Stimulated activated CD8-positive, alpha-beta memory T cell treated with anti-CD3 and anti-CD28 coated beads, Interleukin-15, amount 100 ng/mL, for 48 hours (primary cell): ENCODE data around the gene GLIPR2.
"Not testable (repeated sequence)": the region's sequence is repeated elsewhere in the genome, so short reads cannot be mapped to it uniquely, and the experiment has no call there.

ENCODE experiments used
- DNase-seq, 2 donors: peaks; one replicate each; pipeline ENCODE4 v3.0.0-alpha.2; 2020; ENCODE audit warnings: low read depth in 2 of 2

GLIPR2 gene

DNA sequence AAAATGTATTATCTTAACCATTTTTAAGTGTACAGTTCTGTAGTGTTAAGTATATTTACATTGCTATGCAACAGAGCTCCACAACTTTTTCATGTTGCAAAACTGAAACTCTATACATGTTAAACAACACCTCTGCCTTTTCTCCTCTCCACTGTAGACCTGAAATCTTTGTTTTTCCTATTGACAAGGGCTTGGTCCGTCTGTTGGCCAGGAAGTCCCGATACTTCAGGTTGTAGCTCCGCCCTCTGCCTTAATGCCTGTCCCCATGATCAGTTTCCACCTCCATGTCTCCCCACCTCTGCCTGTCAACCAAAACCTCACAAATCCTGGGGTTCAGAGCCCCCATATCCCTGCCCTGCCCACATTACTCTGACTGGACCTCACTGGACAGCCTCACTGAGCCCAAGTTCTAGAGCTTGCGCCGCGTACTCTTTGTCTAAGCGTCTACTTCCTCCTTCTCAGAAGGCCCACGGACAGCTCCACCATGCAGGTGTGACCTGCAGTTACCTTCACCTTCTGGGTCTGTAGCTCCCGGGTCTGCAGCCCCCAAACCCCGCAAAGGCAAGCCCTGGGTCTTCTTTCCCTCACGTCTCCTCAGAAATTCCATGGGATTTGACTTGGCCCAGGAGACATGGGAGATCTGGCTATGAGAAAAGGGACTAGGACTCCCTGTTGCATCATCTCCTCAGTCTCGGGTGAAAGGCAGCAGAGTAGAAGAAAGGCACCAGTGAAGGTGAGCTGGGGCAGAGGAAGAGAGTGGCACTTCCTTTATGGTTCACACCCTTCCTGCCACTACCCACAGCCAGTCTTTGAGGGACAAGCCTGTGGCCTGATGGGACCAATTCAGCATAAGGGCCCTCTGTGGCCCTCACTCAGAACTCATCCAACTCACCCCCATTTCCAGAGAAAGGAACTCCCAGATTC is 8.0 kb downstream of the GLIPR2 start:
- no peak for DNase-seq

DNA sequence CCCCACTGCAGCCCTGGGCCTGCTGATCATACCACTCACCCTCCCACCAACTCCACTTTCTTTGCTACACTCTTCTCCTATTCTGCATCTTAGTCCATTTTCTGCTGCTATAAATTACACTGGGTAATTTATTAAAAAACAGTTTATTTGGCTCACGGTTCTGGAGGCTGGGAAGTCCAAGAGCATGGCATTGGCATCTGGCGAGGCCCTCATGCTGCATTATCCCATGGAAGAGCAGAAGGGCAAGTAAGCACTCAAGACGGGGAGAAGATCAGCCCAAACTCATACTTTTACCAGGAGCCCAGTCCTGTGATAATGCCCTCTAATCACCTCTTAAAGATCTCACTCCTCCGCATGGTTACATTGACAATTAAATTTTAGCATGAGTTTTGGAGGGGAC is 9.4 kb downstream of the GLIPR2 start:
- DNase-seq: no peak

DNA sequence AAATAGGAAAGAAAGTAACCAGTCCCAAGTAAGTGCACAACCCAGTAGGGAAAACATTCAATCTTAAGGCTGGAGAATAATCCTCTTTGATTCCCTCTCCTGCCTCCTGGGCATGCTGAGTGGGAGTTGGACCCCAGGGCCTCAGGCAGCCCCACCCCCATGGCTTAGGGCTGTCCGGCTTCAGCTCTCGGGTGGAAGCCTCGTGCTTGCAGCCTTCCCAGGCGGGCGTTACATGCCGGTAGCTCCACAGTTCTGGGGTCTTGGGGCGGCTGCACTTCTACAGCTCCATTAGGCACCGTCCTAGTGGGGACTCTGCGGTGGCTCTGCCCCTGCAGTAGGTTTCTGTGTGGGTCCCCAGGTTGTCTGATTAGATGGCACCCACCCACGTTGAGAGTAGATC is 10.1 kb downstream of the GLIPR2 start:
- DNase-seq: no peak

DNA sequence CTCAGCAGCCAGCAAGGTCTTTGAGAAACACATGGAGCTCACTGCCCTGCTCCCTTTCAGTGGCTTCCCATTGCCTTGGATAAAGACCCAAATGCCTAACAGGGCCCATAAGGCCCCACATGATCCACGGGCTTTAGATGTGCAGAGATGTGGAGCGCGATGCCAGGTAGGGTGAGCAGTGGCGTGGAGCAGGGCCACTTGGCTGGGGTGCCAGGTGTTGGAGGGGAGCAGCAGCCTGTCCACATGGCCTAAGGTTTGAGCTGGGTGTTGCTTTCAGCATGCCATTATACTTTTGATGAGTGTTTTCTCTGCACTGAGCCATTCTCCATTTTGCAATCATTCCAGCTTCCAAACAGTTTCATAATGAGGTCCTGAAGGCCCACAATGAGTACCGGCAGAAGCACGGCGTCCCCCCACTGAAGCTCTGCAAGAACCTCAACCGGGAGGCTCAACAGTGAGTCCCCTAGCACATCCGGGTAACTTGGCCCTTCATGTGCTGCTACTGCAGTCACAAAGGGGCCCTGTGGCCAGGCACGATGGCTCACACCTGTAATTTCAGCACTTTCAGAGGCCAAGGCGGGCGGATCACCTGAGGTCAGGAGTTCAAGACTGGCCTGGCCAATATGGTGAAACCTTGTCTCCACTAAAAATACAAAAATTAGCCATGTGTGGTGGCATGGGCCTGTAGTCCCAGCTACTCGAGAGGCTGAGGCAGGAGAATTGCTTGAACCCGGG is 11.1 kb downstream of the GLIPR2 start:
- DNase-seq: no peak

DNA sequence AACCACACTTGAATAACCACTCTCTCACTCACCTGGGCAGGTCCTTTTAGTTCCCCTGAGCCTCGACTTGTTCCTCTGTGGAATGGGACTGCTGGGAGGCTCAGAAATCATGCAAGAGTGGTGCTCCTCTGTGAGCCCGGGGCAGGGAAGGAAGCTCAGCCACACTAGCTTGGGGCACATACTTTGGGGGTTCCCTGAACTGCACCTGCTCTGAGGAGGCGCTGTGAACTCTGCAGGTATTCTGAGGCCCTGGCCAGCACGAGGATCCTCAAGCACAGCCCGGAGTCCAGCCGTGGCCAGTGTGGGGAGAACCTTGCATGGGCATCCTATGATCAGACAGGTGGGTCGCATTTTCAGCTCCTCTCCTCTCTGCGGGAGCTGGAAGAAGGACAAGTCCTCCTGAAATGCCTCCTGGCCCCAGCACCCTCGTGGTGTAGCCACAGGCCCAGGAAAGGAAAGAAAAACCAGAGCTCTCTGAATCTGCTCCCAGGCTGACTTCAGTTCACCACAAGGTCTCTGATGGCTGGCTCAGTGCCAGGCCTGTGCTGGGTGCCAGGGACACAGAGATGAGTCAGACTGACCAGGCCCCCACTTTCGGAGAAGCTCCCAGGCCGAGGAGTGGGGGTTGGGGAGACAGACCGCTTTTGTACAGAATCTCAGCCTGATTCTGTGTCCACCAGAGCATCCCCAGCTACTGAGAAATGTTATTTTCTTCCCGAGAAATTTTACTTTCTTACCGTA is 11.9 kb downstream of the GLIPR2 start:
- peak; percentile 74 to 79 for DNase-seq

DNA sequence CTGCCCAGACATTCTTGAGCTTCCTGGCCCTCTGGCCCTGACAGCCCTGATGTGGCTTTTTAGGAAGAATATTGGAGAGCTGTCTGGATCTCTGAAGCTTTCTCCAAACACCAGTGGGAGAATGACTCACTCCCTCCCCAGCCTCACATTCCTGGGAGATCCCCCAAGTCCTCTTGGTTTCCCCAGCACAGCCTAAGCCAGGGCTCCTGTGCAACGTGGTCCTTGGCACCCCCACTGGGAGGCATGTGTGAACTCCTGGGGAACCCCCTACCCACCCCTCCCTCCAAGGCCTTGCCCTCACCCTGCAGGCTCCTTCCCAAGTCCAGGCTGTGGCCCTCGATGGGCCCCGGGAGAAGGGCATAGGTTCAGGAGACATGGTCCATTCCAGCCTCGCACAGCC is 12.7 kb downstream of the GLIPR2 start:
- no peak for DNase-seq

DNA sequence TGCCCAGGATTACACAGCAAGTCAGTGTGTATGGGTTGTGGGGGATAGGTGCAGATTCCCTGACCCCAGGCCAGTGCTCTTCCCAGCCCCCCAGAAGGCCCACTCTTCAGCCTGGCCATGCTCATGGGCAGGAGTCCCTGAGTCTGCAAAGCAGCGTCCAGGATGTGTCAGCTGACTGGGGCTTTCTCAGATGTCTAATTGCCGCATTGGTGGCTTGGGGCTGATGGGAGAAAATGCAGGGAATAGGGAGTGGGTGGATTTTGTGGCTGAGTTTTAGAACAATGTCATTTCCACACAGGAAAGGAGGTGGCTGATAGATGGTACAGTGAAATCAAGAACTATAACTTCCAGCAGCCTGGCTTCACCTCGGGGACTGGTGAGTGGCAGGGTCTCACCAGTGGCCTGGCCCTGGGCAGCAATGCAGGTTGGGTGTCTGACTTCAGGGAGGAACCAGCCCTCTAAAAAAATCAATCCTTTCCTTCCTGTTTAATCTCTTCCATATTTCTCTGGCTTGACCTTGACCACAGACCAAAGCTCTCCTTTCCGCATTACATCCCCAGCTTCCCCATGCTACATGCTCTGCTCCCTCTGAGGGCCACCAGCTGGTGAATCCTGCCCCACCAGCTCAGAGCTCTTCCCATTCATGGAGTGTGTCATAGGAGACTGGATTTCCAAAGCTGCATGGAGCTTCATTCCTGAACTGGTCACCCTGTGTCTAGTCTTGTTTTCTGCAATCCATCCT is 14.2 kb downstream of the GLIPR2 start:
- no peak for DNase-seq

DNA sequence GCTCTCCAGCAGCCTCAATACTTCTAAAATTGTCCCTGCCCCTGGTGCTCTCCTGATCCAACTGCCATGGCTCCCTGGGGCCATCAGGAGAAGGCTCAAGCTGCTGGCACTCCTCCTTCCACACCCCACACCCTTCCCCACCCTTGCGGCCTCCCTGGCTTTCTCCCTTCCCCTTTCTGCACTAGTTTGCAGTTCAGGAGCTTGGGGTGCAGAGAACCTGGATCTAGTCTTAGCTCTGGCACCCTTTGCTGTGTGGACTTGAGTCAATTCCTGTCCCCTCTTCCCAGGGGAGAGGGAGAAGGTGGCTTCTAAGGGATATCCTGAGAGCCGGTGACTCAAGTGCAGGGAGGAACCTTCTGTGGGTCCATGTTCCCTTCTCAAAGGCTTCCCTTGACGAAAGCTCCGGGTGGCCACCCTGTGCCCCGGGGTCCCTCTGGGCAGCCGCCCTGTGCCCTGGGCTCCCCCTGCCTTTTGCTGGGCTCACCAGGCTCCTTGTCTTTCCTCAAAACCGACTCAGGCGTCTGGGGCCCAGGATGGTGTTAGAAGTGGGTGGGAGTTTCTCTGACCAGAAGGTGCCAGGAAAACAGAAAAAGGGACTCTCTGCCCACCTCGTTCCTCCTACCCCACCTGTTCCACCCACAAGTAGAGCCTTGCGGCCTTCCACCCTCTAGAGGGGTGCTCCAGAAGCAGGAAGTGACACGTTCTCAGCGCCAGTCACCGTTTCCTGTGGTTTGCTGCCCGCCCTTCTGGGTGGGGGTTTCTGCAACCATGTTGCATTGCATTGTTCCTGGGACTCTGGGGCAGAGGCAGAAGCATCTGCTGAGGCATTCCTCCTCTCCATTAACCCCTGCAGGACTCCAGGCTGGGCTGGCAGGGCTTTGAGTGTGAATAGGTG is 15.0 kb downstream of the GLIPR2 start:
- DNase-seq: peak; percentile 85

DNA sequence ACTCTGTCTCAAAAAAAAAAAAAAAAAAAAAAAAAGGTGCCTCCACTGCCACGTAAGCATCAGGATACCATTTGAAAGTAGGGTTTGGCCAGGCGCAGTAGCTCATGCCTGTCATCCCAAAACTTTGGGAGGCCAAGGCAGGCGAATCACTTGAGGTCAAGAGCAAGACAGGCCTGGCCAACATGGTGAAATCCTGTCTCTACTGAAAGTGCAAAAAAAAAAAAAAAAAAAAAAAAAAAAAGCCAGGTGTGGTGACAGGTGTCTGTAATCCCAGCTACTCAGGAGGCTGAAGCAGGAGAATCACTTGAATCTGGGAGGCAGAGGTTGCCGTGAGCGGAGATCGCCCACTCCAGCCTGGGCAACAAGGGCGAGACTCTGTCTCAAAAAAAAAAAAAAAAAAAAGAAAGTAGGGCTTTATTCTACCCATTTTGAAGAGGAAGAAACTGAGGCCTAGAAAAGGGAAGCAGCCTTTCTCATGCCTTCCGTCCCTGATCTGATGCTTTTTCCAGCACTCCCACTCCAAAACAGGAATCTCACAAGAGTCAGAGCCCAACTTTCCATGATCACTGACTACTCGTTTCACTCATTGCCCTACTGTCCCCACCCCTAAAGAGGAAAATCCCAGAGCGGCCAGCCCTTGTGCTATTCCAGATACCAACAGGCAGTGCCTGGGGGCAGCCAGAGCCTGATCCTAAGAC is 16.4 kb downstream of the GLIPR2 start:
- no peak for DNase-seq

DNA sequence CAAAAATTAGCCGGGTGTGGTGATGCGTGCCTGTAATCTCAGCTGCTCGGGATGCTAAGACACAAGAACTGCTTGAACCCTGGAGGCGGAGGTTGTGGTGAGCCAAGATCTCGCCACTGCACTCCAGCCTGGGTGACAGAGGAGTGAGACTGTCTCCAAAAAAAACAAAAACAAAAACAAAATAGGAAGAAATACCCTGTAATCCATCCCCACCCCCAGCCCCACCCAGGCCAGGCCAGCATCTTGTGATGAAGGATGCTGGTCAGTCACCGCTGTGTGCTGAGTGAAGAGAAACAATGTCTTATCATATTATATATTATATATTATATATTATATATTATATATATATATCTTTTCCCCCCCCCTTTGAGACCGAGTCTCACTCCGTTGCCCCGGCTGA is 17.2 kb downstream of the GLIPR2 start:
- DNase-seq: no peak

DNA sequence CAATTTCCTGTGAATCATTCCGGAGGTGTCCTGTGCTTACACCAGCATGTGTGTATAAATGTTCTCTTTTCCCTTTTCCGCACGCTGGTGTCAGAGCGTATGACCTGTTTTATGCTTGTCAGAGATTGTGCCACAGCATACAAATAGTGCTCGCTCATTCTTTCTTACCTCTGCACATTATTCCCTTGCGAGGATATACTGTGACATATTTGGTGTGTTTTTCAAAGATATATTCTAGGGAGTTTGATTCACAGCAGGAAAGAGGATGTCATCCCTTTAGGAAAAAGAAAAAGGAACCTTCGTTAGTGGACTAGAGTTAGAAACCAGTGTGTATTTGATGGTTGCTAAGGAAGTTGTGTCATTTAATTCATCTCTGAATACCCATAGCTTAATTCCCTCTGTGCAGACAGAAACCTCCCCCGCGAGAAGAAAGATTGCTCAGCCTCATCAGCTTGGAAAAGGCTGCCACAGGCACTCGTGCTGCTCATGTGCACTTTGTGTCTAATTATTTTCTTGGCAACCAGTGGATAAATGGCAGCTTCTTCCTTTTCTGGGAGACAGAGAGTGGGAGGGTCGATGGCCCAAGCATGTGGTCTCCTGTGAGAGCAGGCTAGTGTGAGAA is 17.9 kb downstream of the GLIPR2 start:
- no peak for DNase-seq

DNA sequence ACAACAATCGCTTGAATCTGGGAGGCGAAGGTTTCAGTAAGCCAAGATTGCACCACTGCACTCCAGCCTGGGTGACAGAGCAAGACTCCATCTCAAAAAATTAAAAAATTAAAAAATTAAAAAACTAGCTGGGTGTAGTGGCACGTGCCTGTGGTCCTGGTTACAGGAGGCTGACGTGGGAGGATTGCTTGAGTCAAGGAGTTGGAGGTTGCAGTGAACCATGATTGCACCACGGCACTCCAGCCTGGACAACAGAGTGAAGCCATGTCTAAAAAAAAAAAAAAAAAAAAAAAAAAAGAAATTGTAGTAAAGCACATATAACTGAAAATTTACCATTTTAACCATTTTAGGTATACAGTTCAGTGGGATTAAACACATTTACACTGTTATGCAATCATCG is 19.6 kb downstream of the GLIPR2 start:
- no peak for DNase-seq

DNA sequence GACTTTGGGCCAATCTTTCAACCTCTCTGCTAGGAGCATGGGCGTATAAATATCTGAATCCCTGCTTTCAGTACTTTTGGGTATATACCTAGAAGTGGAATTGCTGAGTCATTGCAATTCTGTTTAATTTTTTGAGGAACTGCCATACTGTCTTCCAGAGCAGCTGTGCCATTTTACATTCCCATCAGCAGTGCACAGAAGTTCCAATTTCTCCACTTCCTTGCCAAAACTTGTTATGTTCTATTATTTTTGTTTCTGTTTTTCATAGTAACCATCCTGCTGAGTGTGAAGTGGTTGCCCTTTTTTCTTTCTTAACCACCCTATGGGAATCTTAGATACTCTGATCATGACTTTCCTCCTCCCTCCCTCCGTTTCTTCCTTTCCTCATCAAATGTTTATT is 21.6 kb downstream of the GLIPR2 start:
- DNase-seq: no peak

DNA sequence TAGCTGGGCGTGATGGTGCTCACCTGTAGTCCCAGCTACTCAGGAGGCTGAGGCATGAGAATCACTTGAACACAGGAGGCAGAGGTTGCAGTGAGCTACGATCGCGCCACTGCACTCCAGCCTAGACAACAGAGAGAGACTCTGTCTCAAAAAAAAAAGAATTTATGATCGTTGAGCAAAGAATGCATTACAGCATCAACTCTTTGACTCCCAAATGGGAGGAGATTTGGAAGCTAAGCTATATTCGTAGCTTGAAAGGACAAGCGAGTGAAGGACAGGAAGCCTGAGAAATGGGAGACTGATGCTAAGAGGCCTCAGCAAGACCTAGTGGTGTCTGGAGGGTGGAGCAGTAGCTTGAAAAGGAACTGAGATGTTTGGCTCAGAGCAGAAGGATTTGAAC is 22.4 kb downstream of the GLIPR2 start:
- no peak for DNase-seq

DNA sequence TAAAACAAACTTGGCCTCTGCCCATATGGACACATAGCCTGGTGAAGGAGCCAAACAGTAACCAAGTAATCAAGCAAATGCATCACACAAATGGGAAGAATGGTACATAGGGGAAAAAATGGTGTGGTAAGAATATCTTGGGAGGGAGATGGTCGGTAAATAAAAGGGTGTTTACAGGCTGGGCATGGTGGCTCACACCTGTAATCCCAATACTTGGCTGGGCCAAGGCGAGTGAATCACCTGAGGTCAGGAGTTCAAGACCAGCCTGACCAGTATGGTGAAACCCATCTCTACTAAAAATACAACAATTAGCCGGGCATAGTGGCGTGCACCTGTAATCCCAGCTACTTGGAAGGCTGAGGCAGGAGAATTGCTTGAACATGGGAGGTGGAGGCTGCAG is 23.0 kb downstream of the GLIPR2 start:
- DNase-seq: not testable (repeated sequence)

DNA sequence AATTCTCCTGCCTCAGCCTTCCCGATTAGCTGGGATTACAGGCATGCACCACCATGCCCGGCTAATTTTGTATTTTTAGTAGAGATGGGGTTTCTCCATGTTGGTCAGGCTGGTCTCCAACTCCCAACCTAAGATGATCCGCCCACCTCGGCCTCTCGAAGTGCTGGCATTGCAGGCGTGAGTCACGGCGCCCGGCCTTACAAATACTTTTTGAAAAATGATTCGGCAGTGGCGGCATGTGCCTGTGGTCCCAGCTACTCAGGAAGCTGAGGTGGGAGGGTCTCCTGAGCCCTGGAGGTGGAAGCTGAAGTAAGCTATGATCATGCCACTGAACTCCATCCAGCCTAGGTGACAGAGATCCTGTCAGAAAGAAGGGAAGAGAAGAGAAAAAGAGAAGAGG is 23.6 kb downstream of the GLIPR2 start:
- not testable (repeated sequence) for DNase-seq

DNA sequence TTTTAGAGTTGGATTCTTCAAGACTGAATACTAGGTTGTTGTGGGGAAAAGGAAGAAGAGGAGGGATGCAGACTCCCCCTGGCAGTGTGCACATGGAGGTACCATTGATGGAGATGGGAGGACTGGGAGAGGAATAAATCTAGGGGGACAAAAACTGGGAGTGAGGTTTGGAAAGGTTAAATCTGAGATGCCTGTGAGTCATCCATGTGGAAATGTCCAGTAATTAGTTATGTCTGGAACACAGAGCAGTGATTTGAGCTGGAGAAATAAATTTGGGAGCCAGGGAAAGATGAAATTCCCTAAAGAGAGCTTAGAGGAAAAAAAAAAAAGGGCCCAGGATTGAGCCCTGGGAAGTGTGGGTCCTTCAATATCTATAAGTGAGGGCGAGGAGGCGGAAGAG is 24.7 kb downstream of the GLIPR2 start:
- DNase-seq: no peak

DNA sequence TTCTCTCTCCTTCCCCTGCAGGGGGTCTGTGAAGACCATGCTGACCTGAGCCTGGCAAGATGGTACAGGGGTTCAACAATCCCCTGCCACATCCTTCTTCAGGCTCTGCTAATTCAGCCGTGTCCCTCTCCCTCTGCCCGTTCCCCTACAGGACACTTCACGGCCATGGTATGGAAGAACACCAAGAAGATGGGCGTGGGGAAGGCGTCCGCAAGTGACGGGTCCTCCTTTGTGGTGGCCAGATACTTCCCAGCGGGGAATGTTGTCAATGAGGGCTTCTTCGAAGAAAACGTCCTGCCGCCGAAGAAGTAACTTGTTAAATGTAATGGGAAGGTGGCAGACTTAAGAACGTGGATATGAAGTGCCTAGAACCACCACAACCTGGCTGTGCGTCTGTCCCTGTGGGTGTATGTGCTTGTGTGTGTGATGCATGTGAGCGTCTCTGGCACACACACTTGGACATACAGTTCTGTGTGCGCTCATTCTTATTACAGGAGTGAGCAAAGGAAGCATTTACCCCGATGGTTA is 25.7 kb downstream of the GLIPR2 start:
- no peak for DNase-seq

DNA sequence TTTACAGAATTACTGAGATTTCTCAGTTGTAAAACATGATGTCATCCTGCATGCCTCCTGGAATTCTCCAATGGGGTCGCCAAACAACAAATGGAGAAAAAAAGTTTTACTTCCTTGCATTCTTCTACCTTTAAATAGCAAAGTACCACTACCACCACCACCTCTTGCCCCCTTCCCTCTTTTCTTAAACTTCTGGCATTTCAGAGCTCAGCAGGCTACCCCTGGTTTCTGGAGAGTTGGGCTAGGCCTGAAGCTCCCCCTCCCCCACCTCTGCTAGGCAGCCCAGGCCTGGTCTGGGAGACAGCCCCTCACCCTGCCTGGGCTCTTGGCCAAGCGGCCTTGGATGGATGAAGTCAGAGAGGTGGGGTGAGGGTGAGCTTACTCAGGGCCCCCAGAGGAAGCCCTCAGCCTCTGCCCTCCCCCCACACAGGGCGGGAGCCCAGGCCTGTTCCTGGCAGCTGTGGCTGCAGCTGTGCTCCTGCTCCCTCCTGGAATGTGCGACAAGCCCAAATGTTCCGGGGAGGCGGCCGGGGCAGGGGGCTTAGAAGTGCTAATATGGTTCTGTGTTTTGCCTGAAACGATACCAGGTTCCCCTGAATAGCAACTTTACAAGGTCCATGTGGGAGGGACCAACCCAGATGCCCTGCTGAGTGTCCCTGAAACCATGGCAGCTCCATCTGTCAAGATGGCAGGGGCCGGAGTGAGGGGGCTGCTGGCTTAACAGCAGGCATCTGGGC is 26.7 kb downstream of the GLIPR2 start:
- DNase-seq: no peak
